Measurements from ENCODE around the gene PHF21A. TPM values are rescaled to one million over a fixed set of nuclear protein-coding genes. Genes with fewer than 3 reads are reported as not detected.

PHF21A gene
- total and polyA plus RNA-seq, 2 of the 13 experiments (the other 11 are each of a cell fraction or from before 2014, with no cell fraction given): 4.1 to 34.6 TPM

DNA sequence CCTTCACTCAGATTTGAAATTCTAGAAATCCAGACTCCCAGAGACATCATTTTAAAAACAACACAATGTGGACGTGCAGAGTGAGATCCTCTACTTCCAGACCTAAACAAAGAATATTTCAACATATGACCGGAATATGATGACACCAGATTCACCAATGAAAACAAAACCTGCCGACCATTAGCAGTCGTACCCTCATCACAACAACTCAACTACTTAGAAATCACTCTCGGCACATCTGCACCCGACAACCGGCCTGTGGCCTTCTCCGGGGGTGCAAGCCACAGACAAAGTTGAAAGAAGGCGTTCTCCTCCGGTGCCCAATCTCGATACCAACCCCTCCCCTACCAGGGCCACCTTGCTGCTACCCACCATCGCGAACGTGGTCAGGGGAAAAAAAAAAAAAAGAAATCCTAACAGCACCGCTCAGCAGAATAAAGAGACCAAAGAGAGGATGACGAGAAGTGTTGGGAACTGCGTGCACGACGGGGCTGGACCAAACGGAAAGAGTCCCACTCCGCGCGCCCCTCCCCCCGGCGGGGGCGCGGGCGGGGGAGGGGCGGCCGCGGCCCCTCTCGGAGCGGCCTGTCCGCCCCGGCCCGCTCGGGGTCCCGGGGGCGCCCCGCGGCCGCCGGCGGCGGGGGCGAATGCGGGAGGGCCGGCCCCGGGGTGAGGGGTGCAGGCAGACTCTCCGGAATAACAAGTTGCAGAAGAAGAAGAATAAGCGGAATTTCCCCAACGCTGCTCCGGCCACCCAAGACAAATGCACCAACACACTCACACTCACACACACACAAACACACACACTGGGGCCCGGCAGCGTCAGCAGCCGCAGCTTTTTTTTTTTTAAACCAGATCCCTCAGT is 1.7 kb downstream of the PHF21A start (continued):
- TF ChIP-seq BORCS8-MEF2B (CRISPR knock-in tag; IDR thresholded peaks at IDR 0.05): no peak
- TF ChIP-seq ZNF7 (CRISPR knock-in tag; IDR thresholded peaks at IDR 0.05): no peak
- TF ChIP-seq GATAD1 (CRISPR knock-in tag; IDR thresholded peaks at IDR 0.05): no peak
- TF ChIP-seq TSC22D2 (CRISPR knock-in tag; IDR thresholded peaks at IDR 0.05; ENCODE audit: borderline replicate concordance): no peak
- no peak for TF ChIP-seq MED13 (CRISPR knock-in tag; IDR thresholded peaks at IDR 0.05)
- TF ChIP-seq, protein P1, sequence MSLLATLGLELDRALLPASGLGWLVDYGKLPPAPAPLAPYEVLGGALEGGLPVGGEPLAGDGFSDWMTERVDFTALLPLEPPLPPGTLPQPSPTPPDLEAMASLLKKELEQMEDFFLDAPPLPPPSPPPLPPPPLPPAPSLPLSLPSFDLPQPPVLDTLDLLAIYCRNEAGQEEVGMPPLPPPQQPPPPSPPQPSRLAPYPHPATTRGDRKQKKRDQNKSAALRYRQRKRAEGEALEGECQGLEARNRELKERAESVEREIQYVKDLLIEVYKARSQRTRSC (CRISPR knock-in tag; IDR thresholded peaks at IDR 0.05; ENCODE audit: low read depth): no peak
- TF ChIP-seq FOXM1 (CRISPR knock-in tag; IDR thresholded peaks at IDR 0.05): no peak
- no peak for TF ChIP-seq ZNF251 (CRISPR knock-in tag; IDR thresholded peaks at IDR 0.05)
- TF ChIP-seq ZNF329 (CRISPR knock-in tag; IDR thresholded peaks at IDR 0.05; ENCODE audit: low read depth): no peak
- peak; percentile 55; the same call in 1 of the 2 replicates for TF ChIP-seq MIER3 (CRISPR knock-in tag; IDR thresholded peaks at IDR 0.05; ENCODE audit: borderline replicate concordance)
- TF ChIP-seq POLR2AphosphoS5 (IDR thresholded peaks at IDR 0.05; ENCODE audit: low read depth, low read length): peak; percentile 36; the same call in 1 of the 2 replicates
- no peak for TF ChIP-seq ZNF552 (CRISPR knock-in tag; IDR thresholded peaks at IDR 0.05; ENCODE audit: borderline replicate concordance)
- peak; percentile 85 for TF ChIP-seq SKI (IDR thresholded peaks at IDR 0.05; ENCODE audit: partially characterized antibody)
- TF ChIP-seq ZNF775 (CRISPR knock-in tag; IDR thresholded peaks at IDR 0.05; ENCODE audit: borderline replicate concordance): no peak
- TF ChIP-seq CENPX (CRISPR knock-in tag; IDR thresholded peaks at IDR 0.05): no peak
- no peak for TF ChIP-seq ZNF253 (CRISPR knock-in tag; IDR thresholded peaks at IDR 0.05; ENCODE audit: borderline replicate concordance)
- TF ChIP-seq YEATS2 (CRISPR knock-in tag; IDR thresholded peaks at IDR 0.05; ENCODE audit: borderline replicate concordance): no peak
- no peak for TF ChIP-seq HES4 (CRISPR knock-in tag; IDR thresholded peaks at IDR 0.05; ENCODE audit: borderline replicate concordance)
- no peak for TF ChIP-seq GMEB2 (CRISPR knock-in tag; IDR thresholded peaks at IDR 0.05; ENCODE audit: low read depth)
- TF ChIP-seq ZNF720 (CRISPR knock-in tag; IDR thresholded peaks at IDR 0.05): no peak
- no peak for TF ChIP-seq HNRNPL (IDR thresholded peaks at IDR 0.05; ENCODE audit: low read depth, low read length)
- no peak for TF ChIP-seq EED (CRISPR knock-in tag; IDR thresholded peaks at IDR 0.05)
- TF ChIP-seq ZNF230 (CRISPR knock-in tag; IDR thresholded peaks at IDR 0.05): no peak
- peak; percentile 81; the same call in 1 of the 2 replicates for TF ChIP-seq HOXA5 (CRISPR knock-in tag; IDR thresholded peaks at IDR 0.05)
- 0 out of 2 replicates have a peak, but pooled peaks have one; percentile 24 for TF ChIP-seq ZNF317 (CRISPR knock-in tag; IDR thresholded peaks at IDR 0.05)
- no peak for TF ChIP-seq U2AF1 (optimal IDR thresholded peaks at IDR 0.05; ENCODE audit: low read depth, low read length)
- peak; percentile 62 for TF ChIP-seq DRAP1 (CRISPR knock-in tag; IDR thresholded peaks at IDR 0.05)
- no peak for TF ChIP-seq ZNF879 (CRISPR knock-in tag; IDR thresholded peaks at IDR 0.05)
